ENCODE results near the gene AGPAT1. TPM values are rescaled to one million over a fixed set of nuclear protein-coding genes. Genes with fewer than 3 reads are reported as not detected.

Gene AGPAT1
- total and polyA plus RNA-seq, 2 of the 13 experiments (the other 11 are each of a cell fraction or from before 2014, with no cell fraction given), result 51.3 to 139 TPM

DNA sequence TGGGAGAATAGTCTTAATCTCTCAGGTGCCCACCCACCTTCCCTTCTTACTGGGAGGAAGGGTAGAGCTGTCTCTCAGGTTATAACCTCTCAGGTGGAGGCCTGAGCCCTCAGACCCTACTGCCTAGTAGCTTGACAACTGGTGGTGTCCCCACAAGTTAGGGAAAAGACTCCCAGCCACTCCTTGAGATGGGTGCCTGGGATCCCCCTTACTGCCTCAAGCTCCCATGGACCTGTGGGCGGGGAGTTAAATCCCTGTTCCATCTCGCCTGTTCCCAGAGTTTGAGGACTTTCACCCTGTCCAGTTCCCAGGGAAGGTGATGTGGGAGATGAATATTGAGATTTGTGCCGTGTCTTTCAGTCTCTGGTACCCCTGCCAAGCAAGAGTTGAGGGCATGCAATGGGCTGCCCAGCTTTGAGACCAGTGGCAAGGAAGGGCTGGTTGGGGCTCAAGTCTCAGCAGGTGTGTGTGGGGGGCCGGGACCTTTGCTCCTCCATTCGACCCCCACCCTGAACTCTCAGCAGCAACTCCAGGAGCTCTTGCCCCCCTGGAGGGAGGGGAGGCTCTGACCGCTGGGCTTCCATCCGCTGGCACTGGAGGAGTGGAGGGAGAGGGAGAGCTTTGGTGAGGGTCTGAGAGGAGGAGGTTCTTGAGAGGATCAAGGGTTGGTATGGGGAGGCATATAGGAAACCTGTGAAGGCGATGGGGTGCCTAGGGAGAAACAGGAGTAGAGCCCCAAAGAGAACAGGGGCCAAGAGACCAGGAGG lies 15.2 kb upstream of the AGPAT1 start:
- CTCF ChIA-PET (ENCODE audit: low intra/inter-chr PET ratio, low total read pairs), result no interaction called here
- Histone ChIP-seq H3K9ac (ENCODE audit: insufficient read depth, low read depth, low read length) (peak overlapping the region; percentile 90), H3K36me3 (replicated peaks in 1 of 2; ENCODE audit: control insufficient read depth in 1 of 2, insufficient read depth in 2 of 2, low read length in 2 of 2) (peaks cover 7 to 19% of the 10 kb centered on the region in 2 experiments), H3K9me3 (ENCODE audit: low read length) (no peaks in the 10 kb centered on the region), H3K27ac (ENCODE audit: extremely low read length, insufficient read depth, low read length) (peak overlapping the region; percentile 80), H3K79me2 (ENCODE audit: insufficient read depth, low read length) (peaks cover 15% of the 10 kb centered on the region), H3K4me2 (ENCODE audit: low read depth, low read length) (peak overlapping the region; percentile 95), H3K4me3 (replicated peaks in 1 of 3; ENCODE audit: insufficient read depth in 1 of 3, low read depth in 2 of 3, low read length in 3 of 3) (peak overlapping the region; percentile 74 to 93 (median 79)), H4K20me1 (ENCODE audit: insufficient read depth, low read length) (no peaks in the 10 kb centered on the region), H2AFZ (ENCODE audit: low read length) (no peak overlapping the region), H3K4me1 (ENCODE audit: insufficient read depth, low read length) (peaks cover 47% of the 10 kb centered on the region), H3K27me3 (ENCODE audit: control insufficient read depth in 1 of 2, insufficient read depth in 2 of 2, low read length in 2 of 2) (no peaks in the 10 kb centered on the region; a peak in 1 of 5 replicates)
- DNase-seq (ENCODE audit: low spot score) (no peak), FAIRE-seq (no peak), ATAC-seq (no peak)
- 56% methylated on average over 8 of the region's 8 CpGs for WGBS (ENCODE audit: low lambda C conversion rate)
- no TSS peak for BruUV-seq (replicated peaks)
- intact Hi-C loops (cut with micrococcal nuclease; ENCODE audit: unreplicated experiment) (loop anchor here (1.0 kb wide), 1 partner anchor 13 kb away; the partner anchor contains the start of gene RNF5), in situ Hi-C loops (cut with HindIII; ENCODE audit: extremely low pct_ligation_motif_present, low pct_unique_long_range_greater_than_20kb) (loop anchor here (5.0 kb wide), 1 partner anchor 781 kb away; no protein-coding TSS in a partner anchor)
- POLR2A ChIA-PET, result interaction anchor here (0.7 to 7.1 kb wide), 10 partner anchors 9 to 781 kb away, joined by 3 to 127 read pairs (median 4); partner anchors contain the start of genes AGPAT1, ATF6B, C6orf47 and FKBPL
- TF ChIP-seq ZNF747 (CRISPR knock-in tag; IDR thresholded peaks at IDR 0.05; ENCODE audit: borderline replicate concordance) (0 out of 2 replicates have a peak, but pooled peaks have one; percentile 5), ZNF572 (CRISPR knock-in tag; IDR thresholded peaks at IDR 0.05) (0 out of 2 replicates have a peak, but pooled peaks have one; percentile 82), SYNCRIP (IDR thresholded peaks at IDR 0.05; ENCODE audit: insufficient read depth, low read depth, low read length) (no peak), GFI1 (CRISPR knock-in tag; IDR thresholded peaks at IDR 0.05; ENCODE audit: borderline replicate concordance) (no peak), FOXK2 (IDR thresholded peaks at IDR 0.05) (no peak), SUZ12 (IDR thresholded peaks at IDR 0.05; ENCODE audit: low read depth, low read length) (no peak), ZNF333 (CRISPR knock-in tag; IDR thresholded peaks at IDR 0.05; ENCODE audit: borderline replicate concordance) (no peak), FOXP1 (IDR thresholded peaks at IDR 0.05) (no peak), FOXP1 (CRISPR knock-in tag; IDR thresholded peaks at IDR 0.05) (no peak), KLF6 (CRISPR knock-in tag; IDR thresholded peaks at IDR 0.05) (0 out of 2 replicates have a peak, but pooled peaks have one; percentile 9), ZNF709 (CRISPR knock-in tag; IDR thresholded peaks at IDR 0.05) (no peak), ZNF557 (CRISPR knock-in tag; IDR thresholded peaks at IDR 0.05) (no peak), JUN (CRISPR knock-in tag; IDR thresholded peaks at IDR 0.05) (no peak)
- TF ChIP-seq, protein P1, sequence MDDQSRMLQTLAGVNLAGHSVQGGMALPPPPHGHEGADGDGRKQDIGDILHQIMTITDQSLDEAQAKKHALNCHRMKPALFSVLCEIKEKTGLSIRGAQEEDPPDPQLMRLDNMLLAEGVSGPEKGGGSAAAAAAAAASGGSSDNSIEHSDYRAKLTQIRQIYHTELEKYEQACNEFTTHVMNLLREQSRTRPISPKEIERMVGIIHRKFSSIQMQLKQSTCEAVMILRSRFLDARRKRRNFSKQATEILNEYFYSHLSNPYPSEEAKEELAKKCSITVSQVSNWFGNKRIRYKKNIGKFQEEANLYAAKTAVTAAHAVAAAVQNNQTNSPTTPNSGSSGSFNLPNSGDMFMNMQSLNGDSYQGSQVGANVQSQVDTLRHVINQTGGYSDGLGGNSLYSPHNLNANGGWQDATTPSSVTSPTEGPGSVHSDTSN (CRISPR knock-in tag; IDR thresholded peaks at IDR 0.05; ENCODE audit: borderline replicate concordance), result no peak
- TF ChIP-seq, protein P2, sequence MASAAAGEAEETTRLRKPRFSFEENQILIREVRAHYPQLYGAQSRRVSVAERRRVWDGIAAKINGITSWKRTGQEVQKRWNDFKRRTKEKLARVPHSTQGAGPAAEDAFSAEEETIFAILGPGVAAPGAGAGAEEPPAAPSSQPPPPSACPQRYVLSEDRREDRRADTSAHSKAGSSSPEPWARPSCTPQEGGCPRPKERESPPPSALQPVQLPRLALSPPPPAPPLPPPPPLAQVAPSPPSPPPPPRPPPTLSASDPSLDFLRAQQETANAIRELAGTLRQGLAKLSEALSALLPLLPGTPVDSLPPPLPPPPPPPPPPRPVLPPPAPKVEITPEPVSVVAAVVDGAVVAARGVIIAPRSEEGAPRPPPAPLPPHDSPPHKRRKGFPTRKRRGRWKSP (CRISPR knock-in tag; IDR thresholded peaks at IDR 0.05), result 0 out of 2 replicates have a peak, but pooled peaks have one; percentile 2
- TF ChIP-seq, protein P3, sequence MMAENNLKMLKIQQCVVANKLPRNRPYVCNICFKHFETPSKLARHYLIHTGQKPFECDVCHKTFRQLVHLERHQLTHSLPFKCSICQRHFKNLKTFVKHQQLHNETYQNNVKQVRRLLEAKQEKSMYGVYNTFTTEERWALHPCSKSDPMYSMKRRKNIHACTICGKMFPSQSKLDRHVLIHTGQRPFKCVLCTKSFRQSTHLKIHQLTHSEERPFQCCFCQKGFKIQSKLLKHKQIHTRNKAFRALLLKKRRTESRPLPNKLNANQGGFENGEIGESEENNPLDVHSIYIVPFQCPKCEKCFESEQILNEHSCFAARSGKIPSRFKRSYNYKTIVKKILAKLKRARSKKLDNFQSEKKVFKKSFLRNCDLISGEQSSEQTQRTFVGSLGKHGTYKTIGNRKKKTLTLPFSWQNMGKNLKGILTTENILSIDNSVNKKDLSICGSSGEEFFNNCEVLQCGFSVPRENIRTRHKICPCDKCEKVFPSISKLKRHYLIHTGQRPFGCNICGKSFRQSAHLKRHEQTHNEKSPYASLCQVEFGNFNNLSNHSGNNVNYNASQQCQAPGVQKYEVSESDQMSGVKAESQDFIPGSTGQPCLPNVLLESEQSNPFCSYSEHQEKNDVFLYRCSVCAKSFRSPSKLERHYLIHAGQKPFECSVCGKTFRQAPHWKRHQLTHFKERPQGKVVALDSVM (CRISPR knock-in tag; IDR thresholded peaks at IDR 0.05), result 0 out of 2 replicates have a peak, but pooled peaks have one; percentile 8
